ENCODE results near the gene RMI2.

DNA sequence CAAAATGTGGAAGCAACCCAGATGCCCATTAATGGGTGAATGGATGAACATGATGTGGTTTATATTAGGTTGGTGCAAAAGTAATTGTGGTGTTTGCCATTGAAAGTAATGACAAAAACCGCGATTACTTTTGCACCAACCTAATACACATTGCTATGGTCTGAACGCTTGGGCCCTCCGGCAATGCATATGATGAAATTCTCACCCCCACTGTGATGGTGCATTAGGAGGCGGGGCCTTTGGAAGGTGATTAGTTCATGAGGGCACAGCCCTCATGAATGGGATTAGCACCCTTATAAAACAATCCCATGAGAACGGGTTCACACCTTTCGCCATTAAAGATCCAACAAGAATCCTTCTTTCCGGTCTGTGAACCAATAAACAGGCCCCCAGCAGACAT, 38.9 kb upstream of the RMI2 start:
- TF ChIP-seq, protein P1, sequence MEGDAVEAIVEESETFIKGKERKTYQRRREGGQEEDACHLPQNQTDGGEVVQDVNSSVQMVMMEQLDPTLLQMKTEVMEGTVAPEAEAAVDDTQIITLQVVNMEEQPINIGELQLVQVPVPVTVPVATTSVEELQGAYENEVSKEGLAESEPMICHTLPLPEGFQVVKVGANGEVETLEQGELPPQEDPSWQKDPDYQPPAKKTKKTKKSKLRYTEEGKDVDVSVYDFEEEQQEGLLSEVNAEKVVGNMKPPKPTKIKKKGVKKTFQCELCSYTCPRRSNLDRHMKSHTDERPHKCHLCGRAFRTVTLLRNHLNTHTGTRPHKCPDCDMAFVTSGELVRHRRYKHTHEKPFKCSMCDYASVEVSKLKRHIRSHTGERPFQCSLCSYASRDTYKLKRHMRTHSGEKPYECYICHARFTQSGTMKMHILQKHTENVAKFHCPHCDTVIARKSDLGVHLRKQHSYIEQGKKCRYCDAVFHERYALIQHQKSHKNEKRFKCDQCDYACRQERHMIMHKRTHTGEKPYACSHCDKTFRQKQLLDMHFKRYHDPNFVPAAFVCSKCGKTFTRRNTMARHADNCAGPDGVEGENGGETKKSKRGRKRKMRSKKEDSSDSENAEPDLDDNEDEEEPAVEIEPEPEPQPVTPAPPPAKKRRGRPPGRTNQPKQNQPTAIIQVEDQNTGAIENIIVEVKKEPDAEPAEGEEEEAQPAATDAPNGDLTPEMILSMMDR (optimal IDR thresholded peaks at IDR 0.05 in 1 of 3, IDR thresholded peaks at IDR 0.05 in 1 of 3, conservative IDR thresholded peaks at IDR 0.05 in 1 of 3; ENCODE audit: extremely low read depth in 1 of 3, insufficient read depth in 2 of 3, low read length in 3 of 3) = no peak
- no peak for TF ChIP-seq EZH2 (IDR thresholded peaks at IDR 0.05; ENCODE audit: low read length)
